Keratinocyte (primary cell): ENCODE results near the gene AKNA. TPM values are rescaled to one million over a fixed set of nuclear protein-coding genes. Genes with fewer than 3 reads are reported as not detected.

Experiments
- DNase-seq: peaks from one replicate; pipeline ENCODE4 v3.0.0-alpha.2; 2011; ENCODE audit warnings: low read depth, missing footprints, low spot score
- FAIRE-seq: peaks from 2 replicates; lab custom pipeline; 2011; peaks lifted over from hg19 to GRCh38; lab: Jason Lieb, UNC
- H2AFZ ChIP-seq: 2 replicates; pipeline ENCODE4 v1.6.0; 2012; ENCODE audit warnings: low read length, control low read depth, inconsistent platforms; ENCODE audit not compliant: control insufficient read depth
- H3K27ac ChIP-seq: 2 replicates; pipeline ENCODE4 v1.5.1; 2011; ENCODE audit warnings: low read length; ENCODE audit not compliant: control insufficient read depth, insufficient read depth
- H3K27me3 ChIP-seq: 3 replicates; pipeline ENCODE4 v1.6.0; 2011; ENCODE audit warnings: low read length; ENCODE audit not compliant: control insufficient read depth, insufficient read depth; ENCODE audit errors: extremely low read depth
- H3K36me3 ChIP-seq, 2 experiments: 2 replicates in 1 of 2; 3 replicates in 1 of 2; pipeline ENCODE4 v1.5.1; 2011; ENCODE audit warnings: low read length in 2 of 2, mild to moderate bottlenecking in 1 of 2; ENCODE audit not compliant: control insufficient read depth in 2 of 2, insufficient read depth in 2 of 2; ENCODE audit errors: extremely low read depth in 1 of 2
- H3K4me1 ChIP-seq: 3 replicates; pipeline ENCODE4 v1.5.1; 2011; ENCODE audit warnings: low read length; ENCODE audit not compliant: control insufficient read depth, insufficient read depth; ENCODE audit errors: extremely low read depth
- H3K4me2 ChIP-seq: 3 replicates; pipeline ENCODE4 v1.6.0; 2011; ENCODE audit warnings: low read depth, low read length; ENCODE audit not compliant: control insufficient read depth, insufficient read depth; ENCODE audit errors: extremely low read depth
- H3K4me3 ChIP-seq, 3 experiments: fragments of 200-600 bp in 1 of 3; sonication (generic) in 1 of 3; 2 replicates in 2 of 3; 3 replicates in 1 of 3; pipeline ENCODE4 v1.5.1; 2011 to 2016; ENCODE audit warnings: low read length in 3 of 3, mild to moderate bottlenecking in 3 of 3, control low read depth in 2 of 3, inconsistent platforms in 1 of 3, low read depth in 1 of 3, mixed read lengths in 1 of 3, mixed run types in 1 of 3, moderate library complexity in 1 of 3; ENCODE audit not compliant: control insufficient read depth in 2 of 3, insufficient read depth in 2 of 3; ENCODE audit errors: extremely low read depth in 1 of 3
- H3K79me2 ChIP-seq: 2 replicates; pipeline ENCODE4 v1.6.0; 2012; ENCODE audit warnings: low read length; ENCODE audit not compliant: control insufficient read depth, insufficient read depth
- H3K9ac ChIP-seq: 3 replicates; pipeline ENCODE4 v1.6.0; 2011; ENCODE audit warnings: low read length; ENCODE audit not compliant: control insufficient read depth, insufficient read depth; ENCODE audit errors: extremely low read depth
- H3K9me1 ChIP-seq: 3 replicates; pipeline ENCODE4 v1.6.0; 2011; ENCODE audit warnings: low read length; ENCODE audit not compliant: control insufficient read depth, insufficient read depth; ENCODE audit errors: extremely low read depth
- H3K9me3 ChIP-seq: 2 replicates; pipeline ENCODE4 v1.5.1; 2012; ENCODE audit warnings: low read depth, low read length; ENCODE audit not compliant: control insufficient read depth
- H4K20me1 ChIP-seq: 3 replicates; pipeline ENCODE4 v1.6.0; 2011; ENCODE audit warnings: low read length; ENCODE audit not compliant: control insufficient read depth, insufficient read depth; ENCODE audit errors: extremely low read depth
- CTCF ChIP-seq, 3 experiments: IDR thresholded peaks in 1 of 3; conservative IDR thresholded peaks in 1 of 3; optimal IDR thresholded peaks in 1 of 3; 2 replicates in 2 of 3; 3 replicates in 1 of 3; pipeline versions ENCODE3 to v1.5.1; 2011; ENCODE audit warnings: low read length in 3 of 3, mild to moderate bottlenecking in 3 of 3, moderate library complexity in 2 of 3, control low read depth in 1 of 3, inconsistent platforms in 1 of 3; ENCODE audit not compliant: insufficient read depth in 2 of 3; ENCODE audit errors: extremely low read depth in 1 of 3
- EZH2 ChIP-seq: IDR thresholded peaks from one replicate; pipeline ENCODE4 v1.6.1; 2012; ENCODE audit warnings: inconsistent platforms, mild to moderate bottlenecking, low read length, moderate library complexity
- dilution Hi-C: fragments of 300-500 bp; cut with MboI; formaldehyde crosslinking; loops from one replicate; pipeline ENCODE4 v1.7.0; 2020; ENCODE audit warnings: low sequenced_read_pairs; ENCODE audit not compliant: extremely low pct_ligation_motif_present
- polyA plus RNA-seq, 5 experiments: library from polyadenylated mRNA; depleted of rRNA in 3 of 5; stranded (reverse) in 3 of 5; stranded (forward) in 1 of 5; unstranded in 1 of 5; fragments of >200 nt; gene quantifications; 1 replicate in 1 of 5; 2 replicates in 3 of 5; 3 replicates in 1 of 5; pipeline versions ENCODE4 v1.2.1 to v1.2.3, GENCODE V29; 2011 to 2012; ENCODE audit warnings: missing spikeins in 2 of 5, low read depth in 1 of 5, low replicate concordance in 1 of 5

Gene AKNA
- polyA plus RNA-seq, 1 donor (not counting 4 experiments of a cell fraction or from before 2014, with no cell fraction given) = 0.79 TPM

- Histone ChIP-seq H3K27ac (no peak overlapping the region), H4K20me1 (no peaks in the 10 kb centered on the region), H3K9me1 (no peaks in the 10 kb centered on the region), H3K4me1 (no peaks in the 10 kb centered on the region), H3K79me2 (no peaks in the 10 kb centered on the region), H3K9me3 (no peaks in the 10 kb centered on the region), H3K9ac (no peak overlapping the region), H3K27me3 (no peaks in the 10 kb centered on the region), H3K36me3 (peaks cover 0 to 1% of the 10 kb centered on the region in 2 experiments), H3K4me3 (no peak overlapping the region), H3K4me2 (no peak overlapping the region), H2AFZ (no peak overlapping the region)
- no peak for DNase-seq
- dilution Hi-C loops = no loop called here
- no peak for FAIRE-seq
- no peak for TF ChIP-seq CTCF (optimal IDR thresholded peaks at IDR 0.05 in 1 of 3, IDR thresholded peaks at IDR 0.05 in 1 of 3, conservative IDR thresholded peaks at IDR 0.05 in 1 of 3; ENCODE audit: extremely low read depth in 1 of 3, insufficient read depth in 2 of 3, low read length in 3 of 3)
- no peak for TF ChIP-seq EZH2
Measured at GRCh38 chr9:114336699-114337395, 50.9 kb downstream of the AKNA start.

GRCh38 chr9:114336157-114336556 lies 51.6 kb downstream of the AKNA start:
- H3K27me3 ChIP-seq = no peaks in the 10 kb centered on the region
- H3K4me3 ChIP-seq = no peak overlapping the region
- TF ChIP-seq CTCF (optimal IDR thresholded peaks at IDR 0.05 in 1 of 3, IDR thresholded peaks at IDR 0.05 in 1 of 3, conservative IDR thresholded peaks at IDR 0.05 in 1 of 3; ENCODE audit: extremely low read depth in 1 of 3, insufficient read depth in 2 of 3, low read length in 3 of 3) = no peak
- TF ChIP-seq EZH2 = no peak
- FAIRE-seq (no peak), DNase-seq (no peak)
- peaks cover 0 to 1% of the 10 kb centered on the region in 2 experiments for H3K36me3 ChIP-seq
- dilution Hi-C loops = no loop called here
- H3K79me2 ChIP-seq = no peaks in the 10 kb centered on the region
- H2AFZ ChIP-seq = no peak overlapping the region
- no peaks in the 10 kb centered on the region for H3K4me1 ChIP-seq
- no peak overlapping the region for H3K9ac ChIP-seq
- H3K9me1 ChIP-seq = no peaks in the 10 kb centered on the region
- no peaks in the 10 kb centered on the region for H3K9me3 ChIP-seq
- H3K27ac ChIP-seq = no peak overlapping the region
- no peaks in the 10 kb centered on the region for H4K20me1 ChIP-seq
- no peak overlapping the region for H3K4me2 ChIP-seq
